Suprapubic skin (tissue), 4 donors: Measurements from ENCODE around the gene LGR4.

ENCODE experiments used
- POLR2A ChIP-seq, 2 donors: fragments of 450-650 bp; IDR thresholded peaks; one replicate each; pipeline ENCODE4 v1.6.1; 2017; ENCODE audit warnings: antibody characterized with exemption in 2 of 2, mild to moderate bottlenecking in 2 of 2, moderate library complexity in 2 of 2
- POLR2AphosphoS5 ChIP-seq, 3 donors: sonication (generic); formaldehyde crosslinking; IDR thresholded peaks; one replicate each; pipeline ENCODE4 v1.6.1; 2017; ENCODE audit warnings: antibody characterized with exemption in 3 of 3
- TF ChIP-seq, protein P1 (sequence below), 2 donors: fragments of 200-600 bp in 1 of 2; fragments of 450-650 bp in 1 of 2; sonication (generic) in 1 of 2; IDR thresholded peaks; one replicate each; pipeline ENCODE4 v1.5.1; 2016 to 2019; ENCODE audit warnings: antibody characterized with exemption in 2 of 2, mild to moderate bottlenecking in 1 of 2, moderate library complexity in 1 of 2

DNA sequence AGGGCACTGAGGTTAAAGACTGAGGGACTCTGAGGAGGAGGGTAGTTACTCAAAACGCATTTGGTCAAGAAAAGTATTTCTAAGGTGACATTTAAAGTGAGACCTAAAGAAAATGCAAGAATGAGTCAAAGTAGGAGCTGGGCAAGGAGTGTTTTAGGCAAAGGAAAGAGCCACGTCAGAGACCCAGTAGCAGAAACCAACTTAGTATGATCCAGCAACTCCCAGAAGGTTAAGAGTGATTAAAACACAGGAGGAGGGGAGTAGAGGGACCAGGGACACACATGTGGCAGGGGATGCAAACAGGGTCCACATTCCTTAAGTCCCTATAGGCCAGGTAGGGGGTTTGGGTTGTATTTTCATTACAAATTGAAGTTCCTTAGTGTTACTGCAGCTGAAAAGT, 85.2 kb downstream of the LGR4 start:
- no peak for TF ChIP-seq POLR2A (IDR thresholded peaks at IDR 0.05)
- TF ChIP-seq, protein P1, sequence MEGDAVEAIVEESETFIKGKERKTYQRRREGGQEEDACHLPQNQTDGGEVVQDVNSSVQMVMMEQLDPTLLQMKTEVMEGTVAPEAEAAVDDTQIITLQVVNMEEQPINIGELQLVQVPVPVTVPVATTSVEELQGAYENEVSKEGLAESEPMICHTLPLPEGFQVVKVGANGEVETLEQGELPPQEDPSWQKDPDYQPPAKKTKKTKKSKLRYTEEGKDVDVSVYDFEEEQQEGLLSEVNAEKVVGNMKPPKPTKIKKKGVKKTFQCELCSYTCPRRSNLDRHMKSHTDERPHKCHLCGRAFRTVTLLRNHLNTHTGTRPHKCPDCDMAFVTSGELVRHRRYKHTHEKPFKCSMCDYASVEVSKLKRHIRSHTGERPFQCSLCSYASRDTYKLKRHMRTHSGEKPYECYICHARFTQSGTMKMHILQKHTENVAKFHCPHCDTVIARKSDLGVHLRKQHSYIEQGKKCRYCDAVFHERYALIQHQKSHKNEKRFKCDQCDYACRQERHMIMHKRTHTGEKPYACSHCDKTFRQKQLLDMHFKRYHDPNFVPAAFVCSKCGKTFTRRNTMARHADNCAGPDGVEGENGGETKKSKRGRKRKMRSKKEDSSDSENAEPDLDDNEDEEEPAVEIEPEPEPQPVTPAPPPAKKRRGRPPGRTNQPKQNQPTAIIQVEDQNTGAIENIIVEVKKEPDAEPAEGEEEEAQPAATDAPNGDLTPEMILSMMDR (IDR thresholded peaks at IDR 0.05) = no peak
- no peak for TF ChIP-seq POLR2AphosphoS5 (IDR thresholded peaks at IDR 0.05)
